AG10803 (cell line): ENCODE measurements around the gene ACACA.

Experiments used
- DNase-seq: peaks from one replicate; pipeline ENCODE4 v3.0.0; 2010; ENCODE audit warnings: low read depth
- H3K4me3 ChIP-seq: 2 replicates; pipeline ENCODE4 v1.5.1; 2011; ENCODE audit warnings: mild to moderate bottlenecking, low read length, control low read depth
- TF ChIP-seq, protein P1 (sequence below): conservative IDR thresholded peaks from 2 replicates; pipeline ENCODE4 v1.5.1; 2011; ENCODE audit warnings: mild to moderate bottlenecking, low read length, control low read depth, inconsistent platforms

Gene ACACA

DNA sequence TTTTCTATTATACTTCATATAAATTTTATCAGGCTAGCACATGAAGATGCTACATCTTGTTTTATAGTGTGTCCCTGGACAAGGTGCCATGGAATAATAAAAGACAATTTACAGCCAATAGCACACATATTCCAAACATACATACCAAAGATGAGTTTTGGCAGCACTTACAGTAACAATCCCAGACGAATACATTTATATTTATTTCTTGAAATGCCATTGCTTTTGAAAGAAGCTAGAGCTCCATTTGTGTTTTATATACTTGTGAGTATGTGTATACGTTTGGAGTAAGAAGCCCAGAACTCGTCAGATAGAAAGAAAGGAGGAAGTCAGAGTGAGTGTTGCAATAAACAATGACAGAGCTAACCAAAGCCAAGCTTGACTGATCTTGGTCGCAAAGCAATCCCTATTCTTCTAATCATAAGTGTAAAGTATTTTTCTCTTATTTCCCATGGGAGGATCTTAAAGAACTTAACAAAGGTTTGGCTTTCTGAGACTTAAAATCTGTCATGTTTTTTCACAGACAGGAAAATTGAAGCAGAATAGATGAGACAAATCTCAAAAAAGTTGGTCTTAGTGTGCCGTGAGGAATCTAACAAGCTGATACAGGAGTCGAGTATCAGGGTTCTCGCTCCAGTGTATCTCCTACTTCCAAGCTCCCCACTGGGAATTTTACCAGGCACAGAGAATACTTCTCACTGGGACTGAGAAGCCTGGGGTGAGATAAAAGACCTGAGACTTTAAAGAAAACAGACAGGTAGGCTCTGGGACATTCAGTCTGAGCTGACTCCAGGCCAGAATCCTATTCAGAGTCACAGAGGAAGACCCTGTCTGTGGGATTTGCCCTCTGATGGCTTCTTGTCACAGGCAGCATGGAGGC, 282.5 kb downstream of the ACACA start:
- no peak for DNase-seq
- TF ChIP-seq, protein P1, sequence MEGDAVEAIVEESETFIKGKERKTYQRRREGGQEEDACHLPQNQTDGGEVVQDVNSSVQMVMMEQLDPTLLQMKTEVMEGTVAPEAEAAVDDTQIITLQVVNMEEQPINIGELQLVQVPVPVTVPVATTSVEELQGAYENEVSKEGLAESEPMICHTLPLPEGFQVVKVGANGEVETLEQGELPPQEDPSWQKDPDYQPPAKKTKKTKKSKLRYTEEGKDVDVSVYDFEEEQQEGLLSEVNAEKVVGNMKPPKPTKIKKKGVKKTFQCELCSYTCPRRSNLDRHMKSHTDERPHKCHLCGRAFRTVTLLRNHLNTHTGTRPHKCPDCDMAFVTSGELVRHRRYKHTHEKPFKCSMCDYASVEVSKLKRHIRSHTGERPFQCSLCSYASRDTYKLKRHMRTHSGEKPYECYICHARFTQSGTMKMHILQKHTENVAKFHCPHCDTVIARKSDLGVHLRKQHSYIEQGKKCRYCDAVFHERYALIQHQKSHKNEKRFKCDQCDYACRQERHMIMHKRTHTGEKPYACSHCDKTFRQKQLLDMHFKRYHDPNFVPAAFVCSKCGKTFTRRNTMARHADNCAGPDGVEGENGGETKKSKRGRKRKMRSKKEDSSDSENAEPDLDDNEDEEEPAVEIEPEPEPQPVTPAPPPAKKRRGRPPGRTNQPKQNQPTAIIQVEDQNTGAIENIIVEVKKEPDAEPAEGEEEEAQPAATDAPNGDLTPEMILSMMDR, result no peak
- no peak overlapping the region for H3K4me3 ChIP-seq

DNA sequence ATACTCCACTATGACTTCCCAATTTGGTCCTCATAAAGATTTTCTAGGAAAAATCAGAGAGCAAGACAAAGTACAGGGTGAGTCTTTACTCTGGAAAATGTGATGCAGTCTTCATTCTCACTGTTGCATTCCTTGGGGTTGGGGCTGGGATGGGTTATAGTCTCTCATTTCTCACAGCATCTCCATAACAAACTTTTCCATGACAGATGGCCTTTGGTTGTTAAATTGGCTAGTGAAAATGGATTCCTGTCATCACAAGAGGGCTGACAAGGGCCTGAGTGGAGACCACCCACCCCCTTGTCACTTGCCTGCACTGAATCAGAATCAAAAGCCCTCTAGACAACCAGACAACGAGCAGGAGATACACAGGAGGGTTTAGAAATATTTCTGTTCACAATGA, 283.2 kb downstream of the ACACA start:
- H3K4me3 ChIP-seq, result no peak overlapping the region
- DNase-seq, result no peak
- TF ChIP-seq, protein P1, result no peak

GRCh38 chr17:37121616-37122015, 285.0 kb downstream of the ACACA start:
- no peak overlapping the region for H3K4me3 ChIP-seq
- DNase-seq, result no peak
- TF ChIP-seq, protein P1, result no peak

DNA sequence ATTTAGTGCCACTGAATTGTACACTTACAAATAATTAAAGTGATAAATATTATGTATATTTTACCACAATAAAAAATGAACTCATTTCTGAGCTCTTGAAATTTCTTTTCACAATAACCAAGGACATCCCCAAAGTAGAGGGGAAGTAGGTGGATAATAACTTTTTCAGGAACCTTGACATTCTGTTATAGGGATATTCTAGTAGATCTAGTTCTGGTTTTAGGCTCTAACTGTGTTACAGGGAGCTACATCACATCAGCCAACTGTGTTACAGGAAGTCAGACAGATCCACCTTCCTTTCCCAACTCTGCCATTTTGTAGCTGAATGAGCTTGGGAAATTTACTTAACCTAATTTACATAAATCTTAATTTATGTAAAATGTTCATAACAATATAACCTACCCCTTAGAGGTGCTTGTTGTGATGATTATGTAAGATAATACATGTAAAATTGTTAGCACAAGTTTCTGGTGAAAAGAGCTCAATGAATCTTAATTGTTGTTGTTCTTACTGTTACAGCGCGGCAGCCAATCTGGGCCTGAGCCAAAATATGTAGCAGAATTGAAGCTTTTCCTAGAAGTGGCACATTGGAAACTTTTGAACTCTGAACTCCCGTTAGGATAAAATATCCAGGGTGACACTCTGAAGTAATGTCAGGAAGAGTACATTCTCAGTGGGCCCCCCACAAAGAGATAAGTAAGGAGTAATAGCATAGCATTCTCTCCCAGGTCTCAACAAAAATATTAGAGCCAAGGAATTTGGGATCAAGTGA, 288.1 kb downstream of the ACACA start:
- TF ChIP-seq, protein P1, result no peak
- H3K4me3 ChIP-seq, result no peak overlapping the region
- DNase-seq, result no peak

GRCh38 chr17:37117373-37118142, 289.1 kb downstream of the ACACA start:
- TF ChIP-seq, protein P1, result no peak
- DNase-seq, result no peak

GRCh38 chr17:37116671-37117185, 289.9 kb downstream of the ACACA start:
- no peak overlapping the region for H3K4me3 ChIP-seq
- DNase-seq, result no peak
- TF ChIP-seq, protein P1, result no peak

More at GRCh38 chr17:37117373-37118142, 289.1 kb downstream of the ACACA start:
- H3K4me3 ChIP-seq, result no peak overlapping the region
